SU-DHL-6 (cell line): Measurements from ENCODE around the gene ADGRG2.

Experiments used
- H2AFZ ChIP-seq: fragments of 200-600 bp; sonication (generic); 2 replicates; pipeline ENCODE4 v1.6.1; 2014; ENCODE audit warnings: low read depth, mild to moderate bottlenecking, moderate library complexity, mixed read lengths, antibody characterized with exemption, low read length; ENCODE audit not compliant: severe bottlenecking
- H3F3A ChIP-seq: fragments of 200-600 bp; shearing (Covaris generic); 2 replicates; pipeline ENCODE4 v1.6.0; 2016; ENCODE audit warnings: antibody characterized with exemption, mild to moderate bottlenecking; ENCODE audit not compliant: insufficient read depth
- H3K27ac ChIP-seq: fragments of 200-600 bp; sonication (generic); 2 replicates; pipeline ENCODE4 v1.5.1; 2016; ENCODE audit warnings: low read depth, mild to moderate bottlenecking, low read length, moderate library complexity, mixed read lengths
- H3K27me3 ChIP-seq: fragments of 200-600 bp; sonication (generic), shearing (Covaris generic); 2 replicates; pipeline ENCODE4 v1.6.0; 2014; ENCODE audit warnings: mild to moderate bottlenecking, low read length
- H3K36me3 ChIP-seq: fragments of 200-600 bp; sonication (generic); 2 replicates; pipeline ENCODE4 v1.6.1; 2014; ENCODE audit warnings: mild to moderate bottlenecking, low read length, mixed read lengths
- H3K4me2 ChIP-seq: fragments of 300-600, 200-600 bp; shearing (Covaris generic), sonication (generic); 2 replicates; pipeline ENCODE4 v1.6.0; 2014; ENCODE audit warnings: low read length, low read depth, mild to moderate bottlenecking; ENCODE audit not compliant: poor library complexity, severe bottlenecking
- H3K4me3 ChIP-seq: fragments of 200-600 bp; sonication (generic); 2 replicates; pipeline ENCODE4 v1.5.1; 2014; ENCODE audit warnings: antibody characterized with exemption, low read length, mild to moderate bottlenecking, mixed read lengths; ENCODE audit not compliant: insufficient read depth, poor library complexity, severe bottlenecking
- H3K79me2 ChIP-seq: fragments of 200-600 bp; sonication (generic); 2 replicates; pipeline ENCODE4 v1.6.1; 2014; ENCODE audit warnings: mild to moderate bottlenecking, low read length, moderate library complexity; ENCODE audit not compliant: insufficient read depth
- H3K9ac ChIP-seq: fragments of 200-600 bp; sonication (generic); 2 replicates; pipeline ENCODE4 v1.7.0; 2014; ENCODE audit warnings: mild to moderate bottlenecking, low read length
- H3K9me2 ChIP-seq: fragments of 200-600 bp; sonication (generic); replicated peaks from 2 replicates; pipeline ENCODE4 v1.6.1; 2014; ENCODE audit warnings: low read length; ENCODE audit not compliant: insufficient read depth
- H3K9me3 ChIP-seq: fragments of 200-600 bp; sonication (generic); 2 replicates; pipeline ENCODE4 v1.6.1; 2014; ENCODE audit warnings: low read length, mixed read lengths; ENCODE audit not compliant: insufficient read depth
- H4K20me1 ChIP-seq: fragments of 200-600 bp; sonication (generic); 2 replicates; pipeline ENCODE4 v1.6.1; 2014; ENCODE audit warnings: low read depth, mild to moderate bottlenecking, antibody characterized with exemption, low read length, moderate library complexity, mixed read lengths
- EZH2phosphoT487 ChIP-seq: fragments of 200-600 bp; sonication (generic), shearing (Covaris generic); conservative IDR thresholded peaks from 2 replicates; pipeline ENCODE4 v1.6.1; 2018; ENCODE audit warnings: mild to moderate bottlenecking, antibody characterized with exemption, low read length, moderate library complexity, mixed read lengths
- TF ChIP-seq, protein P1 (sequence below): fragments of 200-600 bp; sonication (generic); IDR thresholded peaks from one replicate; pipeline ENCODE4 v1.5.1; 2017; ENCODE audit warnings: antibody characterized with exemption, mild to moderate bottlenecking, low read length, moderate library complexity; ENCODE audit not compliant: insufficient read depth, poor library complexity, severe bottlenecking

Gene ADGRG2

DNA sequence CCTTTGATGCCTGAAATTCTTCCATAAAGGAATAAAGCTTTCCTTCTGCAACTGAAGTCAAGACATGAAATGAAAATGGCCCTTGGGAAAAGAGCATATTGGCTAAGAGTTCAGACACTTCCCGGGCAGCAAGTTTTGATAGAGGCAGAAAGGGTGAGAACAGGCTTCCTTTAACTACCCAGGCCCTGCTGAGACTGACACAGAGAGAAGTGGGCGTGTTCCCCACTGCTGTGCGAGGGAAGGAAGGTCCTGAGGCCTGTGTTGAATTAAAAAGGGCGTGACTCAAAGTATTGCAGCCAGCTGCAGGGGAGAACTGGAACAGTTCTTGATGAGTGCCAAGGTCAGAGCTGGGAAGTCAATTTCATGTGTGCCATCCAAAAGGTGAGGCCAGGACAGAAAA is 33.9 kb upstream of the ADGRG2 start:
- Histone ChIP-seq H3K9ac (no peak overlapping the region), H3K79me2 (no peaks in the 10 kb centered on the region), H3K9me3 (no peaks in the 10 kb centered on the region), H3K27me3 (no peaks in the 10 kb centered on the region), H3K4me3 (no peak overlapping the region), H2AFZ (no peak overlapping the region), H3K27ac (no peak overlapping the region), H4K20me1 (no peaks in the 10 kb centered on the region), H3F3A (no peaks in the 10 kb centered on the region), H3K9me2 (no peaks in the 10 kb centered on the region), H3K36me3 (no peaks in the 10 kb centered on the region), H3K4me2 (no peak overlapping the region)
- no peak for TF ChIP-seq EZH2phosphoT487
- TF ChIP-seq, protein P1, sequence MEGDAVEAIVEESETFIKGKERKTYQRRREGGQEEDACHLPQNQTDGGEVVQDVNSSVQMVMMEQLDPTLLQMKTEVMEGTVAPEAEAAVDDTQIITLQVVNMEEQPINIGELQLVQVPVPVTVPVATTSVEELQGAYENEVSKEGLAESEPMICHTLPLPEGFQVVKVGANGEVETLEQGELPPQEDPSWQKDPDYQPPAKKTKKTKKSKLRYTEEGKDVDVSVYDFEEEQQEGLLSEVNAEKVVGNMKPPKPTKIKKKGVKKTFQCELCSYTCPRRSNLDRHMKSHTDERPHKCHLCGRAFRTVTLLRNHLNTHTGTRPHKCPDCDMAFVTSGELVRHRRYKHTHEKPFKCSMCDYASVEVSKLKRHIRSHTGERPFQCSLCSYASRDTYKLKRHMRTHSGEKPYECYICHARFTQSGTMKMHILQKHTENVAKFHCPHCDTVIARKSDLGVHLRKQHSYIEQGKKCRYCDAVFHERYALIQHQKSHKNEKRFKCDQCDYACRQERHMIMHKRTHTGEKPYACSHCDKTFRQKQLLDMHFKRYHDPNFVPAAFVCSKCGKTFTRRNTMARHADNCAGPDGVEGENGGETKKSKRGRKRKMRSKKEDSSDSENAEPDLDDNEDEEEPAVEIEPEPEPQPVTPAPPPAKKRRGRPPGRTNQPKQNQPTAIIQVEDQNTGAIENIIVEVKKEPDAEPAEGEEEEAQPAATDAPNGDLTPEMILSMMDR, result no peak

DNA sequence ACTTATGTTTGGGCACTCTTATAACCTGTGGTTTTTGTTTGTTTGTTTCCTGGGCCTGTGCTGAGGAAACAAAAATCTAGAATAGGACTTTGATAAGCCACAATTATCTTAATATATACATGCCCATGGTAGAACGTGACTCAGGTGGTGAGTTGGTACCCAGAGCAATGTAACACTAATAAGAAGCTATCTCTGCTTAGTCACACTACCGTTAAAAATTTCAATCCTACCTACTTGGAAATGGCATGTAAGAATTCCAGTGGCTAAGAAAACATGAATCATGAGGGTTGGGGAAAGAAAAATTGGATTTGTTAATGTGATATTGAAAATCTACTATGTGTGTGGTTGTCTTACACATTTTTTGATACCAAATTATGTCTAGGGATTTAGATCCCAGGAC is 30.5 kb upstream of the ADGRG2 start:
- Histone ChIP-seq H3K36me3 (no peaks in the 10 kb centered on the region), H3K27me3 (no peaks in the 10 kb centered on the region), H3K4me3 (no peak overlapping the region), H2AFZ (no peak overlapping the region), H3F3A (no peaks in the 10 kb centered on the region), H3K79me2 (no peaks in the 10 kb centered on the region), H3K4me2 (no peak overlapping the region), H3K9me2 (no peaks in the 10 kb centered on the region), H3K9me3 (no peaks in the 10 kb centered on the region), H4K20me1 (no peaks in the 10 kb centered on the region), H3K9ac (no peak overlapping the region), H3K27ac (no peak overlapping the region)
- no peak for TF ChIP-seq EZH2phosphoT487
- TF ChIP-seq, protein P1, result no peak

DNA sequence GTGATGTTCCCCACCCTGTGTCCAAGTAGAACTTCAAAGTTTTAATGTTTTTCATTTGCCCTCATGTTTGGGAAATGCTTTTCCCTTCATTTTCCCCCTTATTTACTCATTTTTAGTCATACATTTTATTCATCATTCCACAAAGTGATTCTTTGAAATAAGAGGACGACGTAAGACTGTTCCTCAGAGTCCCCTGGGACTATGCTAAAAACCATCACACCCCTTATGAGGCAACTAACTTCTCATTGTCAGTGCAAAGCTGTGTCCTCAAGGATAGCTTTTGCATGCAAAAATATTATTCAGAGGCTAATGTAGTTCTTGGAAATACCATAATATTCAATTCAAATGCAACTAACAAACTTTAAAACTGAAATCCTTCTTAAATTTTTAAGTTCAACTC is 14.8 kb upstream of the ADGRG2 start:
- Histone ChIP-seq H3K27me3 (no peaks in the 10 kb centered on the region), H3K9ac (no peak overlapping the region), H3F3A (no peaks in the 10 kb centered on the region), H3K4me3 (no peak overlapping the region), H3K27ac (no peak overlapping the region), H3K9me2 (no peaks in the 10 kb centered on the region), H3K9me3 (no peaks in the 10 kb centered on the region), H3K79me2 (no peaks in the 10 kb centered on the region), H3K36me3 (no peaks in the 10 kb centered on the region), H2AFZ (no peak overlapping the region), H3K4me2 (no peak overlapping the region), H4K20me1 (no peaks in the 10 kb centered on the region)
- no peak for TF ChIP-seq EZH2phosphoT487
- TF ChIP-seq, protein P1, result no peak

DNA sequence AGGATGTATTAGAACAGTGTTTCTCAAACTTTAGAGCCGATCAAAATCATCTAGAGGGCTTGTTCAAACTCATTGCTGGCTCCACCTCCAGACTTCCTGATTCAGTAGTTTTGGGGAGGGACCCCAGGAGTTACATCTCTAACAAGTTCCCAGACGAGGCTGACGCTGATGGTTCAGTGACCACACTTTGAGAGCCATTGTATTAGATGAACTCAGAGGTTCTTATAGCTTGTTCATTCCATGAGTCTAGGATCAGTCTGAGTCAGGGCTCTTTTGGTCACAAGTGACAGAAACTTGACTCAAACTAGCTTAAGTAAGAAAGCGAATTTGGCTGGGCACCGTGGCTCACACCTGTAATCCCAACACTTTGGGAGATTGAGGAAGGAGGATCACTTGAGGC is 11.5 kb upstream of the ADGRG2 start:
- Histone ChIP-seq H3K79me2 (no peaks in the 10 kb centered on the region), H3K27ac (no peak overlapping the region), H3K36me3 (no peaks in the 10 kb centered on the region), H3K9me2 (no peaks in the 10 kb centered on the region), H3K9ac (no peak overlapping the region), H3K4me2 (no peak overlapping the region), H4K20me1 (no peaks in the 10 kb centered on the region), H3F3A (no peaks in the 10 kb centered on the region), H2AFZ (no peak overlapping the region), H3K4me3 (no peak overlapping the region), H3K27me3 (no peaks in the 10 kb centered on the region), H3K9me3 (no peaks in the 10 kb centered on the region)
- TF ChIP-seq, protein P1, result no peak
- TF ChIP-seq EZH2phosphoT487, result no peak
